ENCODE data around the gene RGL2.

The RGL2 gene

GRCh38 chr6:33317669-33318425, 19.1 kb upstream of the RGL2 start, which contains the start of gene ZBTB22:
Gene ZBTB22 (minus strand): TSS chr6:33317744. CDS start chr6:33316916, 828 bp downstream.
- H4K20me1 ChIP-seq (ENCODE audit: insufficient read depth, low read length) = peaks cover 16% of the 10 kb centered on the region
- peak within 1 kb of the TSS; percentile 77 for H2AFZ ChIP-seq (ENCODE audit: low read depth, low read length)
- peak within 1 kb of the TSS; percentile 97 for H3K4me2 ChIP-seq (ENCODE audit: insufficient read depth, low read length)
- H3K79me2 ChIP-seq (ENCODE audit: insufficient read depth, low read length) = peaks cover 66% of the 10 kb centered on the region
- H3K9ac ChIP-seq (ENCODE audit: low read depth, low read length) = peak within 1 kb of the TSS; percentile 59
- peak within 1 kb of the TSS; percentile 34 to 63; a peak in 3 of 4 replicates for H3K4me3 ChIP-seq (ENCODE audit: low read depth in 1 of 2, low read length in 2 of 2)
- H3K27me3 ChIP-seq (ENCODE audit: insufficient read depth, low read length, poor library complexity) = no peaks in the 10 kb centered on the region
- H3K9me3 ChIP-seq (ENCODE audit: insufficient read depth, low read length, severe bottlenecking) = no peaks in the 10 kb centered on the region
- TF ChIP-seq EZH2 (IDR thresholded peaks at IDR 0.05; ENCODE audit: borderline replicate concordance, low read depth, low read length, severe bottlenecking) = no peak
- no peak for TF ChIP-seq CTCF (IDR thresholded peaks at IDR 0.05; ENCODE audit: borderline replicate concordance, extremely low read depth, low read length, poor library complexity, severe bottlenecking)
- peaks cover 69% of the 10 kb centered on the region for H3K4me1 ChIP-seq (ENCODE audit: insufficient read depth, low read length)
- peaks cover 34% of the 10 kb centered on the region for H3K36me3 ChIP-seq (ENCODE audit: insufficient read depth, low read length)
- DNase-seq (peak; percentile 97), ATAC-seq (ENCODE audit: insufficient read depth, low read depth) (peak; percentile 79)
- peak within 1 kb of the TSS; percentile 83 for H3K27ac ChIP-seq (ENCODE audit: low read length)

GRCh38 chr6:33317419-33317668, 18.6 kb upstream of the RGL2 start:
- DNase-seq (no peak), ATAC-seq (ENCODE audit: insufficient read depth, low read depth) (no peak)
- H3K4me2 ChIP-seq (ENCODE audit: insufficient read depth, low read length) = peak overlapping the region; percentile 75
- H3K27me3 ChIP-seq (ENCODE audit: insufficient read depth, low read length, poor library complexity) = no peaks in the 10 kb centered on the region
- H3K27ac ChIP-seq (ENCODE audit: low read length) = peak overlapping the region; percentile 38; the same call in 1 of the 2 replicates
- peaks cover 74% of the 10 kb centered on the region for H3K4me1 ChIP-seq (ENCODE audit: insufficient read depth, low read length)
- peak overlapping the region; percentile 29 to 63; a peak in 3 of 4 replicates for H3K4me3 ChIP-seq (ENCODE audit: low read depth in 1 of 2, low read length in 2 of 2)
- H3K79me2 ChIP-seq (ENCODE audit: insufficient read depth, low read length) = peaks cover 67% of the 10 kb centered on the region
- TF ChIP-seq CTCF (IDR thresholded peaks at IDR 0.05; ENCODE audit: borderline replicate concordance, extremely low read depth, low read length, poor library complexity, severe bottlenecking) = no peak
- no peak for TF ChIP-seq EZH2 (IDR thresholded peaks at IDR 0.05; ENCODE audit: borderline replicate concordance, low read depth, low read length, severe bottlenecking)
- peaks cover 19% of the 10 kb centered on the region for H4K20me1 ChIP-seq (ENCODE audit: insufficient read depth, low read length)
- H3K9ac ChIP-seq (ENCODE audit: low read depth, low read length) = peak overlapping the region; percentile 30
- peaks cover 38% of the 10 kb centered on the region for H3K36me3 ChIP-seq (ENCODE audit: insufficient read depth, low read length)
- no peaks in the 10 kb centered on the region for H3K9me3 ChIP-seq (ENCODE audit: insufficient read depth, low read length, severe bottlenecking)
- no peak overlapping the region for H2AFZ ChIP-seq (ENCODE audit: low read depth, low read length)

GRCh38 chr6:33316603-33317418, 18.1 kb upstream of the RGL2 start:
- ATAC-seq (ENCODE audit: insufficient read depth, low read depth) = no peak

More at GRCh38 chr6:33316603-33317418, 18.1 kb upstream of the RGL2 start:
- H3K27ac ChIP-seq (ENCODE audit: low read length) = peak overlapping the region; percentile 38; the same call in 1 of the 2 replicates
- peak overlapping the region; percentile 30 for H3K9ac ChIP-seq (ENCODE audit: low read depth, low read length)
- H3K4me2 ChIP-seq (ENCODE audit: insufficient read depth, low read length) = peak overlapping the region; percentile 75
- peaks cover 24% of the 10 kb centered on the region for H4K20me1 ChIP-seq (ENCODE audit: insufficient read depth, low read length)
- no peaks in the 10 kb centered on the region for H3K9me3 ChIP-seq (ENCODE audit: insufficient read depth, low read length, severe bottlenecking)
- H3K4me1 ChIP-seq (ENCODE audit: insufficient read depth, low read length) = peaks cover 75% of the 10 kb centered on the region
- no peak for TF ChIP-seq CTCF (IDR thresholded peaks at IDR 0.05; ENCODE audit: borderline replicate concordance, extremely low read depth, low read length, poor library complexity, severe bottlenecking)
- no peak for TF ChIP-seq EZH2 (IDR thresholded peaks at IDR 0.05; ENCODE audit: borderline replicate concordance, low read depth, low read length, severe bottlenecking)
- H3K4me3 ChIP-seq (ENCODE audit: low read depth in 1 of 2, low read length in 2 of 2) = peak overlapping the region; percentile 29 to 61; a peak in 3 of 4 replicates
- no peak for DNase-seq
- H3K27me3 ChIP-seq (ENCODE audit: insufficient read depth, low read length, poor library complexity) = no peaks in the 10 kb centered on the region
- peaks cover 67% of the 10 kb centered on the region for H3K79me2 ChIP-seq (ENCODE audit: insufficient read depth, low read length)
- no peak overlapping the region for H2AFZ ChIP-seq (ENCODE audit: low read depth, low read length)
- peaks cover 42% of the 10 kb centered on the region for H3K36me3 ChIP-seq (ENCODE audit: insufficient read depth, low read length)

Measured in DND-41 (cell line).